GM21390 (cell line): ENCODE data around the gene PRSS21.

Experiments used
- ATAC-seq: cut with Tn5 transposase; IDR thresholded peaks from one replicate; pipeline ENCODE4 v1.9.1; 2021; ENCODE audit not compliant: unreplicated experiment

Gene PRSS21

GRCh38 chr16:2803545-2804195, 13.4 kb upstream of the PRSS21 start:
- no peak for ATAC-seq

DNA sequence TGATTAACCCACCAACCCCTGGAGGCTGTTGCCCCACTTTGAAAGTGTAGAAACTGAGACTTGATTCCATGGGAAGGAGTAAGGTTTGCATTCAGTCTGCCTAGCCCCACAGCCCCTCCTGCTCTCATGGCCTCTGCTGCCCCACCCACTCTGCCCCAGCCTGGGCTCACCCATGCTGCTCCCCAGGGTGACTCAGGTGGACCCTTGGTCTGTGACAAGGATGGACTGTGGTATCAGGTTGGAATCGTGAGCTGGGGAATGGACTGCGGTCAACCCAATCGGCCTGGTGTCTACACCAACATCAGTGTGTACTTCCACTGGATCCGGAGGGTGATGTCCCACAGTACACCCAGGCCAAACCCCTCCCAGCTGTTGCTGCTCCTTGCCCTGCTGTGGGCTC, 12.3 kb upstream of the PRSS21 start:
- no peak for ATAC-seq

- no peak for ATAC-seq
These were observed 10.8 kb upstream of the PRSS21 start for GRCh38 chr16:2806286-2806685.

DNA sequence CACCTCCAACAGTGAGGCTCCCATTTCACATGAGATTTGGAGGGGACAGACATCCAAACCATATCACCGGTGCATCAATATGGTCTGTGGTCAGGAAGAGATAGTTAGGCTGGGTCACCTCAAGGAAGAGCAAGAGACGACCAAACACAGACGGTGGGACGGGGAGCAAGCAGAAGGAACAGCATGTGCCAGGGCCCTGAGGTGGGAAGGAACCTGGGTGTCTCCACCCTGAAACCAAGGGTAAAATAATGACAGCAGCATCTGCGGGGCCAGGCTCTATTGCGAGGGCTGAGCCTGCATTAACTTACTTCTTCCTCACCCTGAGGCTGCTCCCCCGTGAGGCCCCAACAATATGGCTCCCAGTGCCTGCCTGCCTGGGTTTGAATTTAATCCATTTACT, 8.9 kb upstream of the PRSS21 start:
- no peak for ATAC-seq

DNA sequence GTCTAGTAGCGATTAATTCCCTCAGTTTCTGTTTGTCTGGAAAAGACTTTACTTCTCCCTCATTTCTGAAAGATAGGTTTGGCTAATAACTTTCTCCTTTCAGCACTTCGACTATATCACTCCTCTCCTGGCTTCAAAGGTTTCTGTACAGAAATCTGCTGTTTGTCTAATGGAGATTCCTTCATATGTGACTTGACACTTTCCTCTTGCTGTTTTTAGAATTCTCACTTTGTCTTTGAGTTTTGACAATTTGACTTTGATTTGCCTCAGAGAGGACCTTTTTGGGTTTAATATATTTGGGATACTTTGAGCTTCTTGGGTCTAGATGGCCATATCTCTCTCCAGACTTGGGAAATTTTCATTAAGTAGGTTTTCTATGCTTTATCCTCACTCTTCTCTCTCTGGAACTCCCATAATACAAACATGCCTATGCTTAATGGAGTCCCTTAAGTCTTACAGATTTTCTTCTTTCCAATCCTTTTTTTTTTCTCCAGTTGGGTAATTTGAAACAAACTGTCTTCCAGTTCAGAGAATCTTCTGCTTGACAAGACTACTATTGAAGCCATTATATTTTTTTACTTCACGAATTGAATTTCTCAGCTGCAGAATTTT, 7.8 kb upstream of the PRSS21 start:
- ATAC-seq: no peak

DNA sequence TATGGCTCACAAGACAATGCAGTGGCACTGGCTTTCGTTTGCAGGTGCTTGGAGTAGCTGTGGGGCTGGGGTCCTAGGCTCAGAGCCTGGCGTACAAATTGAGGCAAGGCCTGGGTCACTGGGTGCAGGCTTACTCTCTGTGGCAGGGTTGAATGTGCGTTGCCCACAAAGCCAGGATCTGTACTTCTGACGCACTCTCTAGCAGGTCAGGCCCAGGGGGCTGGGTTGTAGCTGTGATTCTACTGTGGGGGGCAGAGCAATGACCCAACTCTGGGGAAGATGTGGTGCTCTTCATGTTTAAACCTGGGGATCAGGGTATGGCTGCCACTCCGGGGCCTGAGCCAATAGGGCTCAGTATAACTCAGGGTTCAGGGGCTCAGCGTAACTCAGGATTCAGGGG, 6.4 kb upstream of the PRSS21 start:
- no peak for ATAC-seq

DNA sequence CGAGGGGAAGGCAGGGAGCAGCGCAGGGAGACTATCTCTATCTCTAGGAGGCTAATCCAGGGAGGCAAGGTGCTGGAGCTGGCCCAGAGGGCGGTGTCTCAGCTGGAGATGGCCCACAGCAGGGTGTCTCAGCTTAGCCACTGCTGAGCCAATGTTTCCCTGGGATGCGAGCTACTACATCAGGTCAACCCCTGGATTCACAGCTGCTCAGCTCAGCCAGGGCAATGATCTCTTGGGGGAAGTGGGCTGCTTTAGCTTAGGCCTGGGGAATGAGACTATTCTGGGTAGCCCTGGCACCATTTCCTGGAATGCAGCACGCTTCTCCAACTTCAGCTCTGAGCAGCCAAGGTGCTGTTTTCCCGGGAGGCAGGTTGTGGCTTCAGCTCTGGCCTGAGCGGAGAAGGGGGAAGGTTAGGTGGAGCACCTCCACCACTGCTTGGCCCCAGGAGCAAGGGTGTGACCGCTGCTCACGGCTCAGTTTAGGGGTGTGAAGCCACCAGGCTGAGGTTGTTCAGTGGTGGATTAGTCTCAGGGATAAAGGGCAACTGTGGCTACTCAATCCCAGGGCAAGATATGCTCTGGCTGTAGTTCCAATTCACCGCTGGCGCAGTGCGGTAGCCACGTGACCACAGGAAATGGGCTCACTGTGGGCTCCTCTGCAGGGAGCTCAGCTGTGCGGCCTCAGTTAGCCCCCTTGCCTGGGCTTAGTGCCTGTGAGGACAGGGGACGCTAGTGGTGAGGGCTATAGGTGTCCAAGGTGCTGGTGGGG, 5.2 kb upstream of the PRSS21 start:
- ATAC-seq: no peak

DNA sequence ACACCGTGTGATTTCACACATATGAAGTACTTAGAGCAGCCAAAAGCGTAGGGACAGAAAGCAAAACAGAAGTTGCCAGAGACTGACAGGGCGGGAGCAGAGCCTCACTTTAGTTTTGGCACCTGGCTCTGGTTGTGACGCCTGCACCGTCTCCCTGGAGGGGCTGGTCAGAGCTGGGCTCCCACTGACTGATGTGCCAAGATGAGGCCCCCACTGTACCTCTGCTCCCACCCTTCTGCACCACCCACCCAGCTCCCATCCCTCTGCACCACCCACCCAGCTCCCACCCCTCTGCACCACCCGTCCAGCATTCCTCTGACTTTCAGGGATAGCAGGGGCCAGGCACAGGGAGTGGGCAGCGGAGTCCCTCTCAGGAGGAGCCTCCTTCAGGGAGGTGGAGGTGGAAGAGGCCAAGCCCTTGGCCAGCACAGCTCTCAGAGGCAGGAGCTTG, 3.2 kb upstream of the PRSS21 start:
- ATAC-seq: no peak

- no peak for ATAC-seq
These were observed 2.3 kb upstream of the PRSS21 start for GRCh38 chr16:2814551-2815298.

- ATAC-seq: no peak
These were observed 1.7 kb upstream of the PRSS21 start for GRCh38 chr16:2815299-2815771.

- no peak for ATAC-seq
These were observed 569 bp downstream of the PRSS21 start for GRCh38 chr16:2817340-2818271.

DNA sequence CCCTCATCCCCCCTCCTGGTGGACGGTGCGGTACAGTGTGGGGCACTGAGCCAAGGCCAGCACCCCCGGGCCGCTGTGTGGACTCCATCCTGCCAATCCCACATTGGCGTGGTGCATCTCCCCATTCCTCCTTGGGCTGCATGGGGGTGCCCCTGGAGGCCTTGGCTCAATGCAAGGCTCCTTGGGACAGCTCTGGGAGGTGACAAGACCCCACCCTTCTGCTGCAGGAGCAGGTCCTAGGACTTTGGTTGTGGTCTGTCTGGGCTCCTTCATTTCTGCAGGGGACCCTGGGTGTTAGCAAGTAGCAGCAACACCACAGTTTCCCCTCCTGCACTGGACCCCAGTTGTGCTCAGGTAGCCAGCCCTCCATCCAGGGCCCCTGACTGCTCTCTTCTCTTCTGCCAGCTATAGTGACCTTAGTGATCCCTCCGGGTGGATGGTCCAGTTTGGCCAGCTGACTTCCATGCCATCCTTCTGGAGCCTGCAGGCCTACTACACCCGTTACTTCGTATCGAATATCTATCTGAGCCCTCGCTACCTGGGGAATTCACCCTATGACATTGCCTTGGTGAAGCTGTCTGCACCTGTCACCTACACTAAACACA, 1.3 kb downstream of the PRSS21 start:
- no peak for ATAC-seq

DNA sequence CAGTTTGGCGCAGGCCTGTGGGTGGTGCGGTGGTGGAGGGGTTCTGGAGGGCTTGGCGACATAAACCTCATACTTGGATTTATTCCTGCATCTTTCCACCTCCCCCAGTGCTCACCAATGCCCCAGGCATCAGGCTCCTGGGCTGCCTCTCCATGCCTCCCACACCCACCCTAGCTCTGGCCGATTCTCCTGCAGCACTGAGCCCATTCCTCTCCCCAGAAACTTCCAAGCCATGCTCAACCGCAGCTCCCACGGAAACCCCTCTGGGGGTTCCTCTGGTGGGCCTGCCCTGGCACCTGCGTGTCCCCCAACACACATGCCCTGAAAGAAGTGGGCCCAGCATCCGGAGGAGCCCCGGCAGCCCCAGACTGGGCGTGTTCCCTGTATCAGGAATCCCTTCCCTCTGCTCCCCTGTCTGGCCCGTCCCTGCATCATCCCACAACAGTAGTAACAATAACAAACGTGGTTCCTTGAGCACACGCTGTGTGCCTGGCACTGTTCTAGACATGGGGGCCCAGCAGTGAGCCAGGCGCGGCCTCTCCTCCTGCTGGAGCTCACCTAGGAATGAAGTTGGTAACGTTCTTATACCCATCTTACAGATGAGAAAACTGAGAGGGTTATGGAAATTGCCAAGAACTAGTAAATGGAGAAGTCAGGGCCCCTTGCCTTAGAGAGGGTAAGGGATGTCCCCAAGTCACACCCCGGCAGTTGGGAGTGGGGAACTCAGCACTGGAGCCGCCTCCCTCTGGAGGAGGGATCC, 2.3 kb downstream of the PRSS21 start:
- ATAC-seq: no peak

DNA sequence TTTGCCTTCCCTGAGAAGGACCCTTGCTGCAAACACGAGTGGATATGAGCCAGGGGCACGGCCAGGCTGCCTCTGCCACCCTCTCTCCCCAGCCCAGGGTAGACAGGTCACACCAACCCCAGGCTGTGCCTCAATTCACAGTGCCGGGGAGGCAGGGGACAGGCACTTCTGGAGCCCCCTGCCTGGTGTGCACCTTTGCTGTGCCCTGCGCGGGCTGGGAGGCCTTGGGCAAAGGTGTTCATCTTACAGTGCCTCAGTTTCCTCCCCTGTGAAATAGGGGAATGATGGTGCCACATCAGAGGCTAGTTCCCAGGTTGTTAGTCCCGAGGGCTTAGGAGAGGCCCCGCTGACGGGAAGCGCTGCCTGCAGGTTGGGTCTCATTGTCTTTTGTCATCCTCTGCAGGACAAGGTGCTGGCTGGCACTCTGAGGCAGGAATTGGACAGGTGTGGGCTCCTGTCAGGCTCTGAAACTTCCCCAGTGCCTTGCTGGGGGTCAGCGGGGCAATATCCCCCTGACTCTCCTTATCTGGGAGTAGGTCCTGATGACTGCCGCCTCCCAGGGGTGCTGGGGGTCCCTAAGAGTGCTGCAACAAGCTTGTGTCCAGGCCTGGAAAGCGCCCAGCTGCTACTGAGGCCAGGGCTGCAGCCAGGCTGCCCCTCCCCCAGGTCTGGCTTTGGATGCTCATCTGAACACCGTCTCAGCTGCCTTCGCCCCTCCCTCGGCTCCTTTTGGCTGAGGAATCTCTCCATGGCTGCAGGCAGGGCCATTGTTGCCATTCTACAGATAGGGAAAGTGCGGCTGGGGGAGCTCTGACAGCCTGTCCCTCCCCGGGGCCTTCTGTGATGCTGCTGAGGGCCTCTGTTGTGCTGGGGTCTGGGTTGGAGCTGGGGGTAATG, 3.1 kb downstream of the PRSS21 start:
- ATAC-seq: no peak

- ATAC-seq: no peak
These were observed 3.9 kb downstream of the PRSS21 start for GRCh38 chr16:2820836-2821486.

DNA sequence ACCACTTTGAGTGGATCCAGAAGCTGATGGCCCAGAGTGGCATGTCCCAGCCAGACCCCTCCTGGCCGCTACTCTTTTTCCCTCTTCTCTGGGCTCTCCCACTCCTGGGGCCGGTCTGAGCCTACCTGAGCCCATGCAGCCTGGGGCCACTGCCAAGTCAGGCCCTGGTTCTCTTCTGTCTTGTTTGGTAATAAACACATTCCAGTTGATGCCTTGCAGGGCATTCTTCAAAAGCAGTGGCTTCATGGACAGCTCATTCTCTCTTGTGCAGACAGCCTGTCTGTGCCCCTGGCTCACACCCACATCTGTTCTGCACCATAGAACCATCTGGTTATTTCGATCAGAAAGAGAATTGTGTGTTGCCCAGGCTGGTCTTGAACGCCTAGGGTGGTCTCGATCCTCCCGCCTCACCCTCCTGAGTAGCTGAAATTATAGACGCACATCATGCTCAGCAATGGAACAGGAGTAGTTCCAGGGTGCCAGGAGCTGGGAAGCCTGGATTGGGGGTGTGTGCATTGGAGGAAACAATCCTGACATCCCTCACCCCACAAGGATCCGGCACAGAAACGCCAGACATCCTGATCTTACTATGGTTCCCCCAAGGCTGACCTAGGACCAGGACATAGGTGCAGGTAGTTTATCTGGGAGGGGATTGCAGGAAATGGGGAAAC, 4.6 kb downstream of the PRSS21 start:
- no peak for ATAC-seq

DNA sequence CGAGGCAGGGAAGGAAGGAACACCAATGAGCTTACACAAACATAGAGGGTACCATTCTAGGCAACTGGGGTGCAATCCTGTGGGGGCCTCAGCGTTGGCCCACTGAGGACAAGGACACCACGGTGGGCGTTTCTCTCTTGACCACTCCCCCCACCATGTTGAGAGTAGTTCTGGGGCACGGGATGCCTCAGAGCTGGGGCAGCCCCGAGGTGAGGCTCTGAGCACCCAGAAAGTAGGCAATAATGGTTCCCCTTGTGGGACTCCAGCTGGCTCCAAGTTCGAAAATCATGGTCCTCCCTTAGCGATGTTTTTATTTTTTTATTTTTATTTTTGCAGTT, 5.1 kb downstream of the PRSS21 start:
- ATAC-seq: no peak
